Measurements from ENCODE around the gene LRRC51.

The LRRC51 gene

DNA sequence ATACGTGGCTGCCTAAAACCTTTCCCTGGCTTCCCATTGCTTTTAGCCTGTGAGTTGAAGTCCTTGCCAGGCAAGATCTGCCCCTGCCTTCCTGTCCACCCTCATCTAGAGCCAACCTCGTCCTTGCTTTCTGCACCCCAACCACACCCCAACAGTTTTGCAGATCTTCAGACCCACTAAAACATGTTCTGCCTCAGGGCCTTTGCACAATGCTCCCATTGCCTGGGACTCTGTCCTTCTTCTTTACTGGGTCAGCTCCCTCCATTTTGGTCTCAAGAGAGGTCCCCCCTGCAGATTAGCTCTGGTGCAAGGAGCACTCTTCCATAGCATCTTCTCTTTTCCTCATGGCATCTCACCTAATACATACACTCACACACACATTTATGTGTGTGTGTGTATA lies 40.3 kb downstream of the LRRC51 start:
- TF ChIP-seq, protein P1, sequence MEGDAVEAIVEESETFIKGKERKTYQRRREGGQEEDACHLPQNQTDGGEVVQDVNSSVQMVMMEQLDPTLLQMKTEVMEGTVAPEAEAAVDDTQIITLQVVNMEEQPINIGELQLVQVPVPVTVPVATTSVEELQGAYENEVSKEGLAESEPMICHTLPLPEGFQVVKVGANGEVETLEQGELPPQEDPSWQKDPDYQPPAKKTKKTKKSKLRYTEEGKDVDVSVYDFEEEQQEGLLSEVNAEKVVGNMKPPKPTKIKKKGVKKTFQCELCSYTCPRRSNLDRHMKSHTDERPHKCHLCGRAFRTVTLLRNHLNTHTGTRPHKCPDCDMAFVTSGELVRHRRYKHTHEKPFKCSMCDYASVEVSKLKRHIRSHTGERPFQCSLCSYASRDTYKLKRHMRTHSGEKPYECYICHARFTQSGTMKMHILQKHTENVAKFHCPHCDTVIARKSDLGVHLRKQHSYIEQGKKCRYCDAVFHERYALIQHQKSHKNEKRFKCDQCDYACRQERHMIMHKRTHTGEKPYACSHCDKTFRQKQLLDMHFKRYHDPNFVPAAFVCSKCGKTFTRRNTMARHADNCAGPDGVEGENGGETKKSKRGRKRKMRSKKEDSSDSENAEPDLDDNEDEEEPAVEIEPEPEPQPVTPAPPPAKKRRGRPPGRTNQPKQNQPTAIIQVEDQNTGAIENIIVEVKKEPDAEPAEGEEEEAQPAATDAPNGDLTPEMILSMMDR (IDR thresholded peaks at IDR 0.05; ENCODE audit: low read depth, low read length): no peak
- DNase-seq (ENCODE audit: extremely low read depth, low read depth): no peak

DNA sequence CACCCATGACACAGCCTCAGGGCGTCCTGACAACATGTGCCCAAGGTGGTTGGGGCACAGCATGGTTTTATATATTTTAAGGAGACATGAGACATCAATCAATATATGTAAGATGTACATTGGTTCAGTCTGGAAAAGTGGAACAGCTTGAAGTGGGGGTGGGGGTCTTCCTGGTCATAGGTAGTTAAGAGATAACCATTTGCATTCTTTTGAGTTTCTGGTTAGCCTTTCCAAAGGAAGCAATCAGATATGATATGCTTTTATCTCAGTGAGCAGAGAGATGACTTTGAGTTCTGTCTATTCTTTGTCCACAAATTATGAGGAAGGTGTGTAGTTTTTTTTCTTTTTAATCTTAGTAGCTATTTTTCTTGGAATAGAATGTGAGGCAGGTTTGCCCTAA lies 42.0 kb downstream of the LRRC51 start:
- DNase-seq (ENCODE audit: extremely low read depth, low read depth): no peak
- TF ChIP-seq, protein P1 (IDR thresholded peaks at IDR 0.05; ENCODE audit: low read depth, low read length): no peak

DNA sequence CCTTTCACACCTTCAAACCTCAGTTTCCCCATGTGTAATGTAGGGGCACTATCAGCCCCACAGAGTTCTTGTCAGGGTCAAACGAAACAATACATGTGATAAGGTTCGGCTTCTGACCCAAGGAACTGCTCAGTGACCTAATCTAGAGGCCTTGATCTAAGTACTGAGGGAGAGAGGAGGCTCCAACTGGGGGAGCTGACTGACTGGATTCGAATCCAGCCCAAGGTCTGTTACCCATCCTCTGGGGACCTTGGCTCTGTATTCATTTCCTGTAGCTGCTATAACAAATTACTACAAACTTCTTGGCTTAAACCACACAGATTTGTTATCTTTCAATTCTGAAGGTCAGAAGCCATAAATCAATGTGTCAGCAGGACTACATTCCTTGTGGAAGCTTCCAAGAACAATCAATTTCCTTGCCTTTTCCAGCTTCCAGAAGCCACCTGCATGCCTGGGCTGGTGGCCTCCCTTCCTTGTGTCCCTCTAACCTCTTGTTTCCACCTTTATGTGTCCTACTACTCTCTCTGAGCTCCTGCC lies 42.5 kb downstream of the LRRC51 start:
- DNase-seq (ENCODE audit: extremely low read depth, low read depth): no peak
- TF ChIP-seq, protein P1 (IDR thresholded peaks at IDR 0.05; ENCODE audit: low read depth, low read length): no peak

DNA sequence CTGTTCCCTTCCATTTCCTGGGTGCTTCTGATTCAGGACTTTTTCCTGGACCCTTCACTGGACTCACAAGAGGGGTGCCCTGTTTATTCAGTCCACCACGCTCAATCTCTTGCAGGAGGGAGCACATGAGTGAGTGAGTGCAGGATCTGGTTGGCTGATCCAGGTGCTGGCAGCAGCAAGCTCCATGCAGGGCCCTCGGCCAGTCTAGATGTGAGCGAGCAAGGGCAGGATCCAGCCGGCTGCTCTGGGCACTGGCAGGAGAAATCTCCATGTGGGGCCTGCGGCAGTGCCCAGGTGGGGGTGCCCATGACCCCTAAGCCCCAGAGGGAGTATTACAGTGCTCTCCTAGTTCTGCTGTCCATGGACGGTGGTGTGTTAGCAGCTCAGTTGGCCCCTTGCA lies 43.4 kb downstream of the LRRC51 start:
- TF ChIP-seq, protein P1 (IDR thresholded peaks at IDR 0.05; ENCODE audit: low read depth, low read length): no peak
- DNase-seq (ENCODE audit: extremely low read depth, low read depth): no peak

DNA sequence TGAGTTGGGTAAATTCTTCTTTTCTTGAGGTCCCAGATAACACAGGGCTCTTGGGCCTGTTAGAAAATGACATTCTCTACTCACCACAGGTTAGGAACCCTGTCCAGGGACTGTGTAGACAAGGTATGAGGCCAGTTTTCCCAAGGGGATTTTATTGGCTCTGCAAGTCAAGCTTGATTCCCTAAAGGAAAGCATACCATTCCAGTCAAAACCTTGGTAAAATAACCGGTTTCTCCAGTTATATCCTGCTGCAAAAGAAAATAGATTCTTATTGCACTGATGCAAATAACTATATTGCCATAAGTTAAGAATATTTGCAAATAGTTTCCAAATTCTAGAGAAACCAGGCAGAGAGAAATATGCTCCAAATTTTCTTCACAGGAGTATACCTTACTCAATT lies 45.3 kb downstream of the LRRC51 start:
- DNase-seq (ENCODE audit: extremely low read depth, low read depth): no peak
- TF ChIP-seq, protein P1 (IDR thresholded peaks at IDR 0.05; ENCODE audit: low read depth, low read length): no peak

DNA sequence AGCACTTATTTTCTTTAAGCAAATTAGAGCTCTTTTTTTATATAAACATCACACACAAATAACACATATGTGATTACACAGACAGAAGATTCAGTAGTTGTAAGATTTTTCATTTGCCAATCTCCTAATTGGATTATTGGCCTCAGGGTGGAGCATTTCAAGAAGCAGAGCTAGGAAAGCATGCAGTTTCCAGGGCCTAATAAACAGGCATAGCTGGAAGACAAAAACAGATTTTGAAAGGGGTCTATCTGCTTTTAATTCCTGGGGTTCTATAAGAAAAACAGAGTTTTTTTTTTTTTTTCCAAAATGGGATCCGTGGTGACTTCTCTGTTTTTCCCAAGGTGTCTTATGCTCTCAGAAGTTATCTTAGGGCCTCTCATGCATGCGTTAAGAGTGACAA lies 47.3 kb downstream of the LRRC51 start:
- TF ChIP-seq, protein P1 (IDR thresholded peaks at IDR 0.05; ENCODE audit: low read depth, low read length): no peak
- DNase-seq (ENCODE audit: extremely low read depth, low read depth): no peak

DNA sequence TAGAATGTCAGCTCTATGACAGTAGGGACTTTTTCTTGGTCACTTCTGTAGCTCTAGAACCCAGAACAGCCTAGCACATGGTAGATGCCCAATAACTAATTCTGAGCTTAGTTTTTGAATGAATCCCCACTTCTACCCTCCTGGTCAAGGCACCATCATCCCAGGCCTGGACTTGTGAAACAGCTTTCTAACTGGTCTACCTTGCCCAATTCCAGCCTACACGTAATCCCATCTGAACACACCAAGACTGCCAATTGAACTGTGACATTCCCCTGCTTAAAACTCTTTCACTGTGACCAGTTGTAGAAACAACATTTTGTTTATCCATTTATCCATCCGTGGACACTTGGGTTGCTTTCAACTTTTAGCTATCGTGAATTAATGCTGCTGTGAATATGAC lies 48.7 kb downstream of the LRRC51 start:
- DNase-seq (ENCODE audit: extremely low read depth, low read depth): no peak
- TF ChIP-seq, protein P1 (IDR thresholded peaks at IDR 0.05; ENCODE audit: low read depth, low read length): no peak

Data from AG09319 (cell line).